Thyroid gland (tissue), 4 donors: Measurements from ENCODE around the gene MT4.

Experiments
- POLR2A ChIP-seq, 2 donors: fragments of 450-650 bp; IDR thresholded peaks; one replicate each; pipeline ENCODE4 v1.6.1; 2017; ENCODE audit warnings: antibody characterized with exemption in 2 of 2, mild to moderate bottlenecking in 2 of 2, moderate library complexity in 1 of 2
- TF ChIP-seq, protein P1 (sequence below), 6 experiments: fragments of 200-600 bp in 3 of 6; fragments of 450-650 bp in 3 of 6; sonication (generic) in 3 of 6; IDR thresholded peaks; one replicate each; pipeline ENCODE4 v1.5.1; 2016 to 2019; ENCODE audit warnings: antibody characterized with exemption in 6 of 6, mild to moderate bottlenecking in 2 of 6, inconsistent platforms in 1 of 6, moderate library complexity in 1 of 6

GRCh38 chr16:56614549-56614991 is 49.7 kb downstream of the MT4 start:
- TF ChIP-seq, protein P1, sequence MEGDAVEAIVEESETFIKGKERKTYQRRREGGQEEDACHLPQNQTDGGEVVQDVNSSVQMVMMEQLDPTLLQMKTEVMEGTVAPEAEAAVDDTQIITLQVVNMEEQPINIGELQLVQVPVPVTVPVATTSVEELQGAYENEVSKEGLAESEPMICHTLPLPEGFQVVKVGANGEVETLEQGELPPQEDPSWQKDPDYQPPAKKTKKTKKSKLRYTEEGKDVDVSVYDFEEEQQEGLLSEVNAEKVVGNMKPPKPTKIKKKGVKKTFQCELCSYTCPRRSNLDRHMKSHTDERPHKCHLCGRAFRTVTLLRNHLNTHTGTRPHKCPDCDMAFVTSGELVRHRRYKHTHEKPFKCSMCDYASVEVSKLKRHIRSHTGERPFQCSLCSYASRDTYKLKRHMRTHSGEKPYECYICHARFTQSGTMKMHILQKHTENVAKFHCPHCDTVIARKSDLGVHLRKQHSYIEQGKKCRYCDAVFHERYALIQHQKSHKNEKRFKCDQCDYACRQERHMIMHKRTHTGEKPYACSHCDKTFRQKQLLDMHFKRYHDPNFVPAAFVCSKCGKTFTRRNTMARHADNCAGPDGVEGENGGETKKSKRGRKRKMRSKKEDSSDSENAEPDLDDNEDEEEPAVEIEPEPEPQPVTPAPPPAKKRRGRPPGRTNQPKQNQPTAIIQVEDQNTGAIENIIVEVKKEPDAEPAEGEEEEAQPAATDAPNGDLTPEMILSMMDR (IDR thresholded peaks at IDR 0.05): no peak
- TF ChIP-seq POLR2A (IDR thresholded peaks at IDR 0.05): no peak
